ENCODE results near the gene RBM47.

GRCh38 chr4:40613456-40613855 lies 16.2 kb downstream of the RBM47 start:
- no peak for TF ChIP-seq POLR2A (IDR thresholded peaks at IDR 0.05; ENCODE audit: low read depth)
- TF ChIP-seq, protein P1, sequence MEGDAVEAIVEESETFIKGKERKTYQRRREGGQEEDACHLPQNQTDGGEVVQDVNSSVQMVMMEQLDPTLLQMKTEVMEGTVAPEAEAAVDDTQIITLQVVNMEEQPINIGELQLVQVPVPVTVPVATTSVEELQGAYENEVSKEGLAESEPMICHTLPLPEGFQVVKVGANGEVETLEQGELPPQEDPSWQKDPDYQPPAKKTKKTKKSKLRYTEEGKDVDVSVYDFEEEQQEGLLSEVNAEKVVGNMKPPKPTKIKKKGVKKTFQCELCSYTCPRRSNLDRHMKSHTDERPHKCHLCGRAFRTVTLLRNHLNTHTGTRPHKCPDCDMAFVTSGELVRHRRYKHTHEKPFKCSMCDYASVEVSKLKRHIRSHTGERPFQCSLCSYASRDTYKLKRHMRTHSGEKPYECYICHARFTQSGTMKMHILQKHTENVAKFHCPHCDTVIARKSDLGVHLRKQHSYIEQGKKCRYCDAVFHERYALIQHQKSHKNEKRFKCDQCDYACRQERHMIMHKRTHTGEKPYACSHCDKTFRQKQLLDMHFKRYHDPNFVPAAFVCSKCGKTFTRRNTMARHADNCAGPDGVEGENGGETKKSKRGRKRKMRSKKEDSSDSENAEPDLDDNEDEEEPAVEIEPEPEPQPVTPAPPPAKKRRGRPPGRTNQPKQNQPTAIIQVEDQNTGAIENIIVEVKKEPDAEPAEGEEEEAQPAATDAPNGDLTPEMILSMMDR (IDR thresholded peaks at IDR 0.05): no peak
- TF ChIP-seq EP300 (IDR thresholded peaks at IDR 0.05): no peak
- TF ChIP-seq POLR2AphosphoS5 (IDR thresholded peaks at IDR 0.05): no peak

Measured in esophagus muscularis mucosa (tissue), 4 donors.